GM19043 (cell line): ENCODE data around the gene RIPK1.
"Not testable (repeated sequence)": the region's sequence is repeated elsewhere in the genome, so short reads cannot be mapped to it uniquely, and the experiment has no call there.

ENCODE experiments used
- ATAC-seq: cut with Tn5 transposase; IDR thresholded peaks from one replicate; pipeline ENCODE4 v1.9.1; 2021; ENCODE audit warnings: low read depth; ENCODE audit not compliant: unreplicated experiment

Gene RIPK1

DNA sequence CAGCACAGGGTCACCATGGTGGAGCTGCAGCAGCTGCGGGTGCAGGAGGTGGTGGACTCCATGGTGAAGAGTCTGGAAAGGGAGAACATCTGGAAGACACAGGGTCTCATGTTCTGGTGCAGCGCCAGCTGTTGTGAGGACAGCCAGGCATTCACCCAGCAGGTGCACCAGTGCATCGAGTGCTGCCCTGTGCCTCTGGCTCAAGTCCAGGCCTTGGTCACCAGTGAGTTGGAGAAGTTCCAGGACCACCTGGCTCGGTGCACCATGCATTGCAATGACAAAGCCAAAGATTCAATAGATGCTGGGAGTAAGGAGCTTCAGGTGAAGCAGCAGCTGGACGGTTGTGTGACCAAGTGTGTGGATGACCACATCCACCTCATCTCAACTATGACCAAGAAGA is 22.9 kb upstream of the RIPK1 start:
- ATAC-seq: no peak

DNA sequence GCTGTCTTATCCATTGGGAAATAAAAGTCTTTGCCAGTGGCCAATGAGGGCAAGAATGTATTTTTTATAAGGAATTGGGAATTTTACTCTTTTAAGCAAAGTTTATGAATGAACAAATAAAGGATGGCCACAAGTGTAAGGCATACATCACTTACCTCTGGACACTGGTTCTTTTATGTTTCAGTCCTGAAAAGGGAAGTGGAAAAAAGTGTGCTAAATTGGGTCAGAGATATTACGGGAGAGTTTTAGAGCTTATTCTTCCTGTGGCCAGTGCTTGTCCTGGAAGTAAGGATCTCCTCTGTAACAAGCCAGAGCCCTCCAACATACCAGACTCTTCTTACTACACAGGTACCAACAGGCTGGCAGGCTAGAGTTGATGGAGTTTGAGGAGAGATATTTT is 22.5 kb upstream of the RIPK1 start:
- ATAC-seq: no peak

DNA sequence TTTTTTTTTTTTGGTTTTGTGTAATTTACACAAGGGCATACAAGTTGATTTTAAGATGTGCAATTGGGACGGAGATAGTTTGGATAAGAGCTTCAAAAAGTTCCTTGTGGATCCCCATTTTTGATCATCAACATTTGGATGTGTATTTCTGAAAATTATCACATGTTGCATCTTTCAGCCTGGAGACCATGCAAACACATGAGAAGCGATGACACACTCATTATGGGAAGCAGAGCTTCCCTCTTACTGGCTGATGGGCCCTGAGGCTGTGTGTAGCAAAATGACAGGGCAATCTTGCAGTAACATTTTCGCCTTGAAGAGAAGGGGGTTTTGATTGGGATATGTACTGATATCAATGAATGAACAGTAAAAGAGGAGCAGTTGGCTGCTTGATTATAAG is 22.0 kb upstream of the RIPK1 start:
- ATAC-seq: no peak

DNA sequence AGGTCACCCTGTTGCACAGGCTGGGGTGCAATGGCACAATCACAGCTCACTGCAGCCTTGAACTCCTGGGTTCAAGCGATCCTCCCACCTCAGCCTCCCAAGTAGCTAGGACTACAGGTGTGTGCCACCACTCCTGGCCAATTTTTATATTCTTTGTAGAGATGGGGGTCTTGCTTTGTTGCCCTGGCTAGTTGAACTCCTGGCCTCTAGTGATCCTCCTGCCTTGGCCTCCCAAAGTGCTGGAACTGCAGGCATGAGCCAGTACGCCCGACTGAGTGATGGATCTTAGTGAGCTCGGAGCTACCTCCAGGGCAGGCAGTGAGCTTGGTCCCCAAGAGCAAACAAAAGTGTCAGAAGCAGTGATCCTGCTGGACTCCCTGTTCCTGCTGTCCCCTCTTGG is 20.3 kb upstream of the RIPK1 start:
- not testable (repeated sequence) for ATAC-seq

DNA sequence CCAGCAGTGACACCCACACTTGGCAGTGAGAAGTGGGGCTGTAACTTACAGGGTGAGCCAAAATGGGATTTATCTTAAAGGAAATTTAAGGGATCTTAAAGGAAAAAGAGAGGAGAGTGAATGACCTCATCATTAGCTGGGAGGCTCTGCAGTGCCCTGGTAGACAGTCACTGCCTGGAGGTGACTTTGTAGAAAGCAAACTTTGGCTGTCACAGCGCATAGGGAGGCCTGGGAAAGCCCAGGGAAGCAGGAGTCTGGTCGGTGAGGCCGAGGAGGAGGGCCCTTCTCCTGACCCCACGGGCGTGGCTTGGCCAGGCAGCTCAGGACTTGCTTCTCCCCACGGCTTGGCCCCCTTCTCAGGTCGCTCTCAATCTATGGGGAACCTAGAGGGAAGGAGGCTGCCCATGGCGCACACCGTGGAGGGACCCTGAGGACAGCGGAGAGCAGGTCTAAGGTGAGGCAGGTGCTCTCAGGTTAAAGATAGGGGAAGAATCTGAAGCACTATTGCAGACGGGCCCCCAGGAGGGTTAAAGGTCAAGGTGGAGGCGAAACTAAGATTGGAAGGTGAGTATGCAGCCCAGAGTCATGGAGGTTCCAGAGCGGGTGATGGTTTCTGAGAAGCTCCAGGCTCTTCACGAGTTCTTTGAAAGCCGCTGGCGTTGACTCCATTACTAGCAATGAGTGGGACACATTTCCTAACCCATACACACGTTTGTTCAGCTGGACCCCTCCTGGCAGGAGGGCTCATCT is 15.6 kb upstream of the RIPK1 start:
- no peak for ATAC-seq

DNA sequence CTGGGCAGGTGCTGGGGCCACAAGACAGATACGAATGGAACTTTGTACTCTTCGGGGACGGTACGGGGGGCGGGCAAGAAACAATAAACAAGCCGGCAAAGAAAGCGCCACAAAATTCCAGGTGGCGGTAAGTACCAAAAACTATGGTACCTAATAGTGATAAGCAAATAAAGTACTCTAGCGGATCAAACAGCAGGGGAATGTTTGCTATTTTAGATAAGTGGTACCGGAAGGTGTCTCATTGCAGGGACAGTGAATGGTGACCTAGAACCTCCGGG is 15.1 kb upstream of the RIPK1 start:
- no peak for ATAC-seq

DNA sequence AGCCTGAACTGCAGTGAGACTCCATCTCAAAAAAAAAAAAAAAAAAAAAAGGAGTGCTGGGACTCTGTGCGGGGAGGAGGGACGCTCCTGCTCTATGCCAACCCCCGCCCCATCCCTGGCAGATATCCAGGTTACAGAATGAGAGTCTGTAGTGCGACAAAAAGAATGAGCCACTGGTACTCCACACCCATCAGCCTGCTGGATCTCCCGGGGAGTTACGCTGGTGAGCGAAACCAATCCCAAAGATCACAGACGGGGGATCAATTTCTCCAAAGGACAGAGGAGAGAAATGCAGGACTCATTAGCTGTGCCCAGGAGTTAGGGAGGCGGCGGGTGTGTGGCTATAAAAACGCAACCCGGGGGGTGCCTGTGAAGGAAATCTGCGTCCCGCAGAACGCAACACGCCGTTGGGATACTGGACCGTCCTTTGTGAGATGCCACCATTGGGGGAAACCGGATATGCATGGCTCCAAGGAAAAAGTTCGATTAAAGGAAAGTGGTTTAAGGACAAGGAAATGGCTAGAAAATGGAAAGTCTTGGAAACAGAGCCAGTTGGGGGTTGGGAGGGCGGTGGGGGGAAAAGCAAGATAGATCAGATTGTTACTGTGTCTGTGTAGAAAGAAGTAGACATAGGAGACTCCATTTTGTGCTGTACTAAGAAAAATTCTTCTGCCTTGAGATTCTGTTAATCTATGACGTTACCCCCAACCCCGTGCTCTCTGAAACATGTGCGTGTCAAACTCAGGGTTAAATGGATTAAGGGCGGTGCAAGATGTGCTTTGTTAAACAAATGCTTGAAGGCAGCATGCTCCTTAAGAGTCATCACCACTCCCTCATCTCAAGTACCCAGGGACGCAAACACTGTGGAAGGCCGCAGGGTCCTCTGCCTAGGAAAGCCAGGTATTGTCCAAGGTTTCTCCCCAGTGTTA is 13.8 kb upstream of the RIPK1 start:
- ATAC-seq: not testable (repeated sequence)

DNA sequence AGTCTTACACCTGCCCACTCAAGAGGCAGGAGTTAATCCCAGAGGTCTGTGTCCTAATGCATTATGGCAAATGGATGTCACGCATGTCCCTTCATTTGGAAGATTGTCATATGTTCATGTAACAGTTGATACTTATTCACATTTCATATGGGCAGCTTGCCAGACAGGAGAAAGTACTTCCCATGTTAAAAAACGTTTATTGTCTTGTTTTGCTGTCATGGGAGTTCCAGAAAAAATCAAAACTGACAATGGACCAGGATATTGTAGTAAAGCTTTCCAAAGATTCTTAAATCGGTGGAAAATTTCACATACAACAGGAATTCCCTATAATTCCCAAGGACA is 13.2 kb upstream of the RIPK1 start:
- not testable (repeated sequence) for ATAC-seq

DNA sequence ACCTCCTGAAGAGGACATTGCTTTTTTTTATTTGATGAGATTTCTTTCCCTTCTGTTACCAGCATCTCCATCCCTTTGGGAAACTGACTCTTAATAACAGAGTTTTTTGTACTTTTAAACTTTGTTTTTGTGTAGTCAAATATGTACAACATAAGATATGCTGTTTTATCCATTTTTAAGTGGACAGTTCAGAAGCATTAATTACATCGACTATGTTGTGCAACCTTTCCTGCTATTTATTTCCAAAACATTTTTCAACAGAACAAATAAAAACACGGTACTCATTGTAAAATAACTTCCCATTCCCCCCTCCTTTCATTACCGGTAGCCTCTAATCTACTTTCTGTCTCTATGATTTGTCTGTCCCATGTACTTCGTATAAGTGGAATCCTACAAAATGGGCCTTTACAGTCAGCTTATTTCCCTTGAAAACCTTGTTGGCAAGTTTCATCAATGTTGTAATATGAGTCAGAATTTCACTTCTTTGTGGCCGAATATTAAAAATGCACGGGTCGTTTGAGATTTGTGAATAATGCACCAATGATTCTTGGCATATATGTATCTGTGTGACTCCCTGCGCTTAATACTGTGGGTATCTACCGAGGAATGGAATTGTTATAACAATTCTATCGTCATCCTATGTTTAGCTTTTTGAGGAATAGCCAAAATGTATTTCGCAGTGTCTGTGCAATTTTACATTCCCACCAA is 11.1 kb upstream of the RIPK1 start:
- no peak for ATAC-seq

DNA sequence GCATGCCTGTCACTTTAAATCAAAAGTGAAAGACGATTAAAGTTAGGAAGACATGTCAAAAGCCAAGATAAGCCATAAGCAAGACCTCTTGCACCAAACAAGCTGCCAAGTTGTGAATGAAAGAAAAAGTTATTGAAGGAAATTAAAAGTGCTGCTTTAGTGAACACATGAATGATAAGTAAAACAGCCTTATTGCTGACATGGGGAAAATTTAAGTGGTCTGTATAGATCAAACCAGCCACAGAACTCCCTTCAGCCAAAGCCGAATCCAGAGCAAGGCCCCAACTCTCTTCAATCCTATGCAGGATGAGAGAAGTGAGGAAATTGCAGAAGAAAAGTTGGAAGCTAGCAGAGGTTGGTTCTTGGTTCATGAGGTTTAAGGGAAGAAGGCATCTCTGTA is 9.3 kb upstream of the RIPK1 start:
- ATAC-seq: no peak

DNA sequence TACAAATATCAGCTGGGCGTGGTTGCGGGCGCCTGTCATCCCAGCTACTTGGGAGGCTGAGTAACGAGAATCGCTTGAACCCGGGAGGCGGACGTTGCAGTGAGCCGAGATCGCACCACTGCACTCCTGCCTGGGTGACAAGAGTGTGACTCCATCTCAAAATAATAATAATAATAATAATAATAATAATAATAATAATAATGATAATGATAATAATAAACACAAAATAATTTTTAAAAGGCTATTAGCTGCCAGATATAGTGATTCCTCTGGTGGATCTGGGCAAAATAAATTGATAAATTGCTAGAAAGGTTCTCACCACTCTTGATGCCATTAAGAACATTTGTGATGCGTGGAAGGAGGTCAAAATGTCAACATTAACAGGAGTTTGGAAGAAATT is 8.2 kb upstream of the RIPK1 start:
- not testable (repeated sequence) for ATAC-seq

DNA sequence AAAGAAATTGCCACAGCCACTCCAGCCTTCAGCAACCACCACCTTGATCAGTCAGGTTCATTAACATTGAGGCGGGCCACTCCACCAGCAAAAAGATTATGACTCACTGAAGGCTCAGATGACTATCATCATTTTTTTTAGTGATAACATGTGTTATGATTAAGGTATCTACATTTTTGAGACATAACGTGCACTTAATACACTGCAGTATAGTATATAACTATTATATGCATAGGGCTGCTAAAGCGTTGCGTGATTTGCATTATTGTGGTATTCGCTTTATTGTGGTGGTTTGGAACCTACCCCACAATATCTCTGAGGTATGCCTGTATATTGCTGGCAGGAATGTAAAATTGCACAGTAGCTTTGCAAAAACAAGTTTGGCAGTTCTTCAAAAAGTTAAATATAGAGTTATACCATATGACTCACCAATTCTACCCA is 6.8 kb upstream of the RIPK1 start:
- no peak for ATAC-seq

DNA sequence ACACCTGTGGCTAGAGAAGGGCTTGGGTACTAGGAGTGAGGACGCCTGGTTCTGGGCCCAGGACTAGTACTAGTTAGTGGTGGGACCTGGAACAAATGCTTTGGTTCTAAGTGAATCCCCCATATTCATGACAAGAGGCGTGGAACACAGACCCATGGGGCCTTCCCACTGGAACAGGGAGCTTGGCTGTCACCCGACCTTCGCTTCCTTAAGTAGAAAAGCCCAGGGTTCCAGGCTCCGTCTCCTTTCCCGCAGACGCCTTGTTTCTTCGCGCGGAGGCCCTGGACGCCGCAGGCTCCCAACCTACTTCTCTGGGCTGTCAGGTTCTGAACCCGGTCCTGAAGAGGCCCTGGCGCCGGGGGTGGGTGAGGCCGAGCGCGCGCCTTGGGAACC is 5.0 kb upstream of the RIPK1 start:
- not testable (repeated sequence) for ATAC-seq

DNA sequence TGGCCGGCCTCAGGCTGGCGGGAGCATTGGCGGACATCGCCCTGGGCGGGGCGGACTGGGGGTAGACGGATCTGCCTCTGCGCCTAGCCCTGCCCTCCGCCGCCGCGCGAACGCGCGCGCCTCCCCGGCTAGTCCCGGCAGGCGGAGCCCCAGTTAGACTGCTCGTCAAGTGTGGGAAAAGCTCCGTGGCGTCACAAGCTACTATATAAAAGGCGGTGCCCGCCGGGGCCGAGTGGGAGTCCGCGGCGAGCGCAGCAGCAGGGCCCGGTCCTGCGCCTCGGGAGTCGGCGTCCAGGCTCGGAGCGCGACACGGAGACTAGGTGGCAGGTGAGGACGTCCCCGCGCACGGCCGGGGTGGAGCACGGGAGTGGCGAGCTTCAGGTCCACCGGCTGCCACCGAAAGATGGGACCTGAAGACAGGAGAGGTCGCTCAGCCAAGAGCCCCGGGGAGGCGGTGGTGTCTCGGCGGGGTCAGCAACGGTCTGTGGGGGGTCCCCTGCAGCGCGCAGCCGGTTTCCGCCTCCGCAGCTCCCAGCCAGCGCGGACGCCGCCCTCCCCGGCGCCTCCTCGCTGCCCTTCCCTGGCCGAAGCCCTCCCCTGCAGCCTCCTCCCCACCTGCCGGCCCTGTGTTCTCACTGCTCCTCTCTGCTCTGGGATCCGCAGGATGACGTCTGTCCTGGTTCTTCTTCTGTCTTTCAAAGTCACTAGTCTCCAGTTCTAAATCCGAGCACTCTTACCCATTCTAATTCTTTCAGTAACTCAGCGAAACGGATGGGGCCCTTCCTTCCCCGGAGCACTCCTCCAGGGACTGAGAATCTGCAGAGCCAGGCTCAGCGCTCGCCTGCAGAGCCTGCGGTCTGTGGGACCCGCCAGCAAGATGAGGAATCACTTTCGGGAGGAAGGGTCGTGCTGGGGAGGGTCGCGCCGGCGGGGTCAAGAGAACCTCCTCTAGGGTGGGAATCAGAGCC is 4.3 kb upstream of the RIPK1 start:
- peak; percentile 56 for ATAC-seq

DNA sequence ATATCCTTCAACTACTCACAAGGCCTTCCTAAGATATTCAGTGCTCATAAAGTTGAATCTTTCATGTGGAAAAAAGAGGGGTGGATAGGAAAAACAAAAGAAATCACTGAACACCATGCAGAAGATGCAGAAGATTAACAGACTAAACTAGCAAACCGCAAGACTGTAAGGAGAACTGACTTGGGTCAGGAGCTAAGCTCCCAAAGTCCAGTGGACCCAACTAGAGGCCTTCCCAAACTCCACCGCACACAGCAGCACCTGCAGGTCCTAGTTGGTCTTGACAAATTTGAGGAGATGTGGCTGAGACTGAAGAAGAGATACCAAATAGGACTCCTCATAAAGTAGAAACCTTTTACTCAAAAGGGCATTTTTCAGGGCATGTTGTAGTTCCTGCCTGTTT is 3.3 kb downstream of the RIPK1 start:
- no peak for ATAC-seq

DNA sequence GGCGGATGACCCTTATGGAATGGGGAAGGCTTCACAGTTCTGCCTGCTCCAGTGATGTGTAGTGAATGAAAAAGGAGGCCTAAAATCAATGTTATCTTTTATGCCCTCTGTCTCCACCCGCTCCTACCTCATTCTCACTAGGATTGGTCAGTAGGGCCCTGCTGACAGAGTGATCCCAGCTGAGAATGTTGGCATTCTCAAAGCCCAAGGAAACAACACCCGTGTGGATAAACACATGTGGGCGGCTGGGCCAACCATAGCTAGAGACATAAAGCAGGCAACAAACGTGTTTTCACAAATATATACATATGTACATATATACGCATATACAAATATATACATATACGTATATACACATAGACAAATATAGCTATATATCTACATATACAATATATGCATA is 4.5 kb downstream of the RIPK1 start:
- ATAC-seq: no peak

DNA sequence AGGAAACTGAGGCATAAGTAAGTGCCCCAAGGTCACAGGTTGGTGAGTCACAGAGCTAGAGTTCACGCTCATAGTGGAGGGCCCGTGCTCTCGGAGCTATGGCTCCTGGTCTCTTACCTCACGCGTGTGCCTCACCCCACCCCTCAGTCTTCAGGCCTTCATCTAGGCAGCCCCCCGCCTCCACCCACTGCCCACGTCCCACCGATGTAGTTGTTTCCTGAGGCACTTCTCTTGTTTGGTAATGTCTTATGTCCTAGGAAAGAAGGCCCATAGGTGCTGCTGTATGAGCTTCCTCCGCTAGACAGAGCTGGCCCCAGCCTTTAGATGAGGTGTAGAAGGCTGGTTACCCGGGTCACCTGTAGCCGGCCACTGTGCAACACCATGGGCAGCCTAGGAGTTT is 5.1 kb downstream of the RIPK1 start:
- no peak for ATAC-seq

DNA sequence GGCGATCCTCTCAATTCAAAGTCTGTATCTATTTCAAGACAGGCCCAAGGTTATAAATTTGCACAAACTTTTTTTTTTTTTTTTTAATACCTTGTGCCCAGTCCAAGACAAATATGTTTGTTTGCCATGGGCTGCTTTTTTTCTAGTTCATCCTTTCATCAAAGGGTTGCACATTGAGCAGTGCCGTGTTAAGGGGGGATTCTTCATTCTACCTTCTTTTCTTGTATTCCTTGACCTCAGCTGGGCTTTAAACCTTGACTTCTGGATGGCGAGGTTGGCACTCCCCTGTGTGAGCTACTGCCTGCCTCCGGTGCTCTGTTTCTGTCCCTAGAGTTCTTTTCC is 7.4 kb downstream of the RIPK1 start:
- no peak for ATAC-seq

DNA sequence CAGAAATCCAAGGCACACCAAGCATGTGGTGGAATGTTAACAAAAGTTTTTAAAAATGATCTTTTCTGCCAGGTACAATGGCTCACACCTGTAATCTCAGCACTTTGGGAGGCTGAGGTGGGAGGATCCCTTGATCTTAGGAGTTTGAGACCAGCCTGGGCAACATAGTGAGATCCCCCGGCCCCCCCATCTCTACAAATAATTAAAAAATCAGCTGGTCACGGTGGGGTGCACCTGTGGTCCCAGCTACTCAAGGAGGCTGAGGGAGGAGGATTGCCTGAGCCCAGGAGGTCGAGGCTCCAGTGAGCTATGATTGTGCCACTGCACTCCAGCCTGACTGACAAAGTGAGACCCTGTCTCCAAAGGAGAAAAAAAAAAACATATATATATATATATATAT is 8.0 kb downstream of the RIPK1 start:
- ATAC-seq: no peak

DNA sequence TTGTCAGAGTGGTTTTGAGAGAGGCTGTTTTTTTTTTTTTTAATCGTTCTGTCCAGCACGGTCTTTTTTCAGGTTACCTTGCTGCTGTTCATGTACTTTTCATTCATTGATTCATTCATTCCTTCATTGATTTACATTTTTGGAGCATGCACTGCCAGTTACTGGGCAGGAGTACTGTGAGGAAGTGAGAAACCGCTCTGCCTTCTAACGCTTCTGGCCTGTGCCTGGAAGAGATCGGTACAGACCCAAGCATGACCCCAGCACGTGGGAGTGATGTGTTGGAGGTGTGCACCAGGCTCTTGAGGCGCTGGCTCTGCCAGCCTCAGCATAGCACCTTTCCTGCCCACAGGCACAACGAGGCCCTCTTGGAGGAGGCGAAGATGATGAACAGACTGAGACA is 9.1 kb downstream of the RIPK1 start:
- no peak for ATAC-seq

DNA sequence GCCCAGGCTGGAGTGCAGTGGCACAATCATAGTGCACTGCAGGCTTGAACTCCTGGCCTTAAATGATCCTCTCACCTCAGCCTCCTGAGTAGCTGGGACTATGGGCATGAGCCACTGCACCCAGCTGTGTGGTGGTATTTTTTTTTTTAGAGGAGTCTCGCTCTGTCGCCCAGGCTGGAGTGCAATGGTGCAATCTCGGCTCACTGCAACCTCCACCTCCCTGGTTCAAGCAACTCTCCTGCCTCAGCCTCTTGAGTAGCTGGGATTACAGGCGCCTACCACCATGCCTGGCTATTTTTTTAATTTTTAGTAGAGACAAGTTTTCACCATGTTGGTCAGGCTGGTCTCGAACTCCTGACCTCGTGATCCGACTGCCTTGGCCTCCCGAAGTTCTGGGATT is 10.7 kb downstream of the RIPK1 start:
- not testable (repeated sequence) for ATAC-seq
